ENCODE measurements around the gene CHRNA1. TPM values are rescaled to one million over a fixed set of nuclear protein-coding genes. Genes with fewer than 3 reads are reported as not detected.

The CHRNA1 gene
- total and polyA plus RNA-seq, 9 of the 15 experiments (the other 6 are each of a cell fraction or from before 2014, with no cell fraction given) = not detected

DNA sequence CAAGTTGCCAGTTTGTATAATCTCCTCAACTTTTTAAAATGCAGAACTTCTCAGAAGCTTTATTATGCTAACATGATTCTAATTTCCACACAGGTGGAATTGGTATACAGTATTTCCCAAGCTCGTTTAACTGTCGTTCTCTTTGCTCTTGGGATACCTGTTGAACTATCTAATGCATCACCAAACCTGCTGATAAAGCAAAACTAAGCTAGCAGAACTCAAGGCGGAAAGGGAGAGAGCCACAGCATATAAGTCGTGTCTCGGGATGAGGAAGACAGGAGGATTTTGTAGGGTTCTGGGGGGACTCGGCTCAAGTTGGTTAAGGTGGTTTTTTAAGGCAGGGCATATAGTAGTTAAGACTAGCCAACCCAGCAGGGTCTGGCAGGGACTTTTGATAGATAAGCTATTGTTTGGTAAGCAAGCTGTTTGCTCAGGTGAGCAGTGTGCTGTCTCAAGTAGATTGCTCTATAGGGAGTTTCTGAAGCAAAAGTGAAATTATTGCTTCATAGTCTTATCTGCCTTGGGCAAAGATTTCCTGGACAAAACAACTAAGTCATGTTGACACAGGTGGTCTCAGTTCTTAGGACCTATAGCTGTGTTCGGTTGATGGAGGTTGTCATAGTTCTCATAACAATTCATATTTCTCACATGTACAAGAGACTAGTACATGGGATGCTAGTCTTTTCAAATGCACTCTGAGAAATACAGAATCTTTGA, 28.2 kb upstream of the CHRNA1 start:
- no peak overlapping the region for H3K4me2 ChIP-seq (ENCODE audit: insufficient read depth, low read length)
- CTCF ChIA-PET (ENCODE audit: low intra/inter-chr PET ratio) = no interaction called here
- FAIRE-seq = no peak
- TF ChIP-seq CEBPG (CRISPR knock-in tag; IDR thresholded peaks at IDR 0.05) = no peak
- TF ChIP-seq CEBPG (tag; conservative IDR thresholded peaks at IDR 0.05 in 1 of 2, IDR thresholded peaks at IDR 0.05 in 1 of 2) = peak; percentile 65 to 70
- TF ChIP-seq TAL1 (IDR thresholded peaks at IDR 0.05) = peak; percentile 41; the same call in 1 of the 2 replicates
- TF ChIP-seq, protein P1, sequence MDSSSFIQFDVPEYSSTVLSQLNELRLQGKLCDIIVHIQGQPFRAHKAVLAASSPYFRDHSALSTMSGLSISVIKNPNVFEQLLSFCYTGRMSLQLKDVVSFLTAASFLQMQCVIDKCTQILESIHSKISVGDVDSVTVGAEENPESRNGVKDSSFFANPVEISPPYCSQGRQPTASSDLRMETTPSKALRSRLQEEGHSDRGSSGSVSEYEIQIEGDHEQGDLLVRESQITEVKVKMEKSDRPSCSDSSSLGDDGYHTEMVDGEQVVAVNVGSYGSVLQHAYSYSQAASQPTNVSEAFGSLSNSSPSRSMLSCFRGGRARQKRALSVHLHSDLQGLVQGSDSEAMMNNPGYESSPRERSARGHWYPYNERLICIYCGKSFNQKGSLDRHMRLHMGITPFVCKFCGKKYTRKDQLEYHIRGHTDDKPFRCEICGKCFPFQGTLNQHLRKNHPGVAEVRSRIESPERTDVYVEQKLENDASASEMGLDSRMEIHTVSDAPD (CRISPR knock-in tag; IDR thresholded peaks at IDR 0.05) = no peak
- TF ChIP-seq MTF1 (CRISPR knock-in tag; IDR thresholded peaks at IDR 0.05; ENCODE audit: borderline replicate concordance) = no peak
- no peak for TF ChIP-seq ZBTB40 (IDR thresholded peaks at IDR 0.05)
- no peak for TF ChIP-seq ZBTB40 (CRISPR knock-in tag; IDR thresholded peaks at IDR 0.05)
- TF ChIP-seq MAFF (IDR thresholded peaks at IDR 0.05; ENCODE audit: low read length) = peak; percentile 37; the same call in 1 of the 2 replicates
- TF ChIP-seq C11orf30 (IDR thresholded peaks at IDR 0.05; ENCODE audit: low read depth) = peak; percentile 68

More for the DNA sequence above, 28.2 kb upstream of the CHRNA1 start:
- Histone ChIP-seq H3K9me3 (replicated peaks; ENCODE audit: control insufficient read depth, insufficient read depth, low read depth, low read length) (no peaks in the 10 kb centered on the region), H2AFZ (ENCODE audit: low read depth, low read length) (no peak overlapping the region), H3K4me1 (replicated peaks in 1 of 2; ENCODE audit: control insufficient read depth in 2 of 2, insufficient read depth in 2 of 2, low read length in 2 of 2) (peaks cover 0 to 3% of the 10 kb centered on the region in 2 experiments; a peak in 2 of 5 replicates), H3K27ac (ENCODE audit: extremely low read depth, low read depth, low read length) (no peak overlapping the region), H3K9me1 (ENCODE audit: control insufficient read depth, insufficient read depth, low read length) (no peaks in the 10 kb centered on the region), H3K79me2 (ENCODE audit: control insufficient read depth, insufficient read depth, low read length) (no peaks in the 10 kb centered on the region), H3K4me3 (no peak overlapping the region), H3K9ac (ENCODE audit: insufficient read depth in 1 of 2, low read depth in 2 of 2, low read length in 2 of 2) (no peak overlapping the region), H4K20me1 (replicated peaks; ENCODE audit: control insufficient read depth, insufficient read depth, low read length) (no peaks in the 10 kb centered on the region), H3K36me3 (ENCODE audit: control insufficient read depth, insufficient read depth, low read length) (no peaks in the 10 kb centered on the region), H3K27me3 (ENCODE audit: control insufficient read depth in 2 of 2, insufficient read depth in 2 of 2, low read length in 2 of 2) (peaks cover 4 to 28% of the 10 kb centered on the region in 2 experiments; a peak in 3 of 5 replicates)
- in situ Hi-C loops (cut with MboI) (no loop called here), intact Hi-C loops (cut with micrococcal nuclease) (no loop called here)
- DNase-seq (ENCODE audit: extremely low read depth in 1 of 4, low spot score in 3 of 4) (no peak), ATAC-seq (no peak)
- 2% methylated on average over 7 of the region's 7 CpGs for WGBS (ENCODE audit: insufficient coverage, low coverage, missing lambda C conversion rate)
- POLR2A ChIA-PET = interaction anchor here (1.2 kb wide), 1 partner anchor 17 kb away, joined by 5 read pairs; no protein-coding TSS in a partner anchor
- BruUV-seq (replicated peaks) = no TSS peak

Data from K562 (cell line).